IMR-90 (cell line): ENCODE results near the gene ZNF532. TPM values are rescaled to one million over a fixed set of nuclear protein-coding genes. Genes with fewer than 3 reads are reported as not detected.
A peak's percentile ranks its signal among the peaks of the same experiment; 100 is the strongest.

Experiments used
- ATAC-seq: fragments of 200-7000 bp; cut with Tn5 transposase; 2 replicates; pipeline ENCODE4 v1.9.1; 2020; ENCODE audit warnings: low read depth, mild to moderate bottlenecking, moderate library complexity
- BruUV-seq: library from RNA; stranded (reverse); fragments of 400-500 nt; replicated peaks from 2 replicates; lab custom pipeline; 2021; lab: Mats Ljungman, UMichigan
- CTCF ChIA-PET: fragments of 300-600 bp; formaldehyde crosslinking; extraction: SDS; loops from one replicate; lab custom pipeline; 2021; ENCODE audit warnings: antibody characterized with exemption; lab: Yijun Ruan, JAX
- POLR2A ChIA-PET: fragments of 300-600 bp; sonication (Branson Sonifier 250); formaldehyde crosslinking; loops from one replicate; lab custom pipeline; 2022; ENCODE audit warnings: antibody characterized with exemption; ENCODE audit not compliant: unreplicated experiment; lab: Charles Lee
- DNase-seq: peaks from one replicate; pipeline ENCODE4 v3.0.0; 2013
- H2AFZ ChIP-seq: replicated peaks from 2 replicates; pipeline ENCODE3; 2013; ENCODE audit warnings: low read length, mild to moderate bottlenecking; ENCODE audit not compliant: poor library complexity
- H2AK5ac ChIP-seq: 2 replicates; pipeline ENCODE4 v1.6.1; 2013; ENCODE audit warnings: low read depth, low read length, inconsistent platforms
- H2AK9ac ChIP-seq: replicated peaks from 2 replicates; pipeline ENCODE3; 2013; ENCODE audit warnings: mild to moderate bottlenecking, low read depth, low read length, moderate library complexity; ENCODE audit not compliant: poor library complexity
- H2BK120ac ChIP-seq: 2 replicates; pipeline ENCODE4 v1.6.1; 2013; ENCODE audit warnings: low read depth, low read length, inconsistent platforms
- H2BK15ac ChIP-seq: 3 replicates; pipeline ENCODE4 v1.6.1; 2013; ENCODE audit warnings: low read depth, low read length, inconsistent platforms
- H2BK20ac ChIP-seq: 2 replicates; pipeline ENCODE4 v1.6.1; 2013; ENCODE audit warnings: low read depth, mild to moderate bottlenecking, inconsistent platforms, low read length, moderate library complexity
- H2BK5ac ChIP-seq: 2 replicates; pipeline ENCODE4 v1.6.1; 2013; ENCODE audit warnings: mild to moderate bottlenecking, low read depth, low read length, inconsistent platforms; ENCODE audit not compliant: poor library complexity, severe bottlenecking
- H3K14ac ChIP-seq: replicated peaks from 2 replicates; pipeline ENCODE4 v1.6.1; 2013; ENCODE audit warnings: low read depth, low read length, inconsistent platforms
- H3K18ac ChIP-seq: 2 replicates; pipeline ENCODE4 v1.6.1; 2013; ENCODE audit warnings: low read depth, low read length, control low read depth
- H3K23ac ChIP-seq: 2 replicates; pipeline ENCODE4 v1.6.1; 2013; ENCODE audit warnings: low read depth, low read length, inconsistent platforms
- H3K27ac ChIP-seq: 2 replicates; pipeline ENCODE4 v1.5.1; 2013; ENCODE audit warnings: mild to moderate bottlenecking, control low read depth, low read length; ENCODE audit not compliant: insufficient read depth
- H3K27me3 ChIP-seq: 2 replicates; pipeline ENCODE4 v1.6.1; 2013; ENCODE audit warnings: low read length; ENCODE audit not compliant: control insufficient read depth, insufficient read depth
- H3K36me3 ChIP-seq: 2 replicates; pipeline ENCODE4 v1.6.1; 2013; ENCODE audit warnings: low read length, mixed read lengths; ENCODE audit not compliant: control insufficient read depth, insufficient read depth
- H3K4ac ChIP-seq: 2 replicates; pipeline ENCODE4 v1.6.1; 2013; ENCODE audit warnings: low read depth, low read length, inconsistent platforms
- H3K4me1 ChIP-seq: 2 replicates; pipeline ENCODE4 v1.6.1; 2013; ENCODE audit warnings: low read length, mixed read lengths; ENCODE audit not compliant: control insufficient read depth, insufficient read depth
- H3K4me2 ChIP-seq: 2 replicates; pipeline ENCODE4 v1.6.1; 2013; ENCODE audit warnings: low read depth, mild to moderate bottlenecking, control low read depth, low read length, moderate library complexity
- H3K4me3 ChIP-seq: 2 replicates; pipeline ENCODE4 v1.5.1; 2013; ENCODE audit warnings: low read depth, mild to moderate bottlenecking, control low read depth, low read length, moderate library complexity; ENCODE audit not compliant: insufficient read depth
- H3K56ac ChIP-seq: 2 replicates; pipeline ENCODE4 v1.6.1; 2013; ENCODE audit warnings: low read length, inconsistent platforms; ENCODE audit not compliant: insufficient read depth; ENCODE audit errors: extremely low read depth
- H3K79me1 ChIP-seq, 2 experiments: 2 replicates each; pipeline ENCODE4 v1.6.1; 2013; ENCODE audit warnings: low read length in 2 of 2, inconsistent platforms in 1 of 2, low read depth in 1 of 2
- H3K9ac ChIP-seq: 2 replicates; pipeline ENCODE4 v1.6.1; 2013; ENCODE audit warnings: low read depth, low read length, control low read depth
- H3K9me1 ChIP-seq: 2 replicates; pipeline ENCODE4 v1.6.1; 2013; ENCODE audit warnings: low read length, inconsistent platforms; ENCODE audit not compliant: insufficient read depth
- H3K9me3 ChIP-seq: 2 replicates; pipeline ENCODE4 v1.6.1; 2013; ENCODE audit warnings: low read length; ENCODE audit not compliant: control insufficient read depth, insufficient read depth
- H4K20me1 ChIP-seq: 2 replicates; pipeline ENCODE4 v1.6.1; 2013; ENCODE audit warnings: low read length, inconsistent platforms; ENCODE audit not compliant: insufficient read depth
- H4K5ac ChIP-seq: 2 replicates; pipeline ENCODE4 v1.6.1; 2013; ENCODE audit warnings: mild to moderate bottlenecking, low read depth, low read length, control low read depth
- H4K8ac ChIP-seq, 2 experiments: 2 replicates each; pipeline ENCODE4 v1.6.1; 2013; ENCODE audit warnings: low read depth in 2 of 2, low read length in 2 of 2, control low read depth in 1 of 2, inconsistent platforms in 1 of 2
- H4K91ac ChIP-seq: 2 replicates; pipeline ENCODE4 v1.6.1; 2013; ENCODE audit warnings: low read depth, low read length, inconsistent platforms; ENCODE audit not compliant: insufficient read depth
- BHLHE40 ChIP-seq: fragments of 150-350 bp; IDR thresholded peaks from 2 replicates; pipeline ENCODE4 v1.6.1; 2016; ENCODE audit warnings: mild to moderate bottlenecking, low read depth, low read length
- CEBPB ChIP-seq: IDR thresholded peaks from 2 replicates; pipeline ENCODE4 v1.6.1; 2012; ENCODE audit warnings: low read depth, low read length, improper control_type of control experiment
- CHD1 ChIP-seq: IDR thresholded peaks from 2 replicates; pipeline ENCODE4 v1.6.1; 2012; ENCODE audit warnings: low read depth, low read length, improper control_type of control experiment
- FOS ChIP-seq: fragments of 150-350 bp; IDR thresholded peaks from 2 replicates; pipeline ENCODE4 v1.6.1; 2016; ENCODE audit warnings: low read depth, low read length
- MAFK ChIP-seq: IDR thresholded peaks from 2 replicates; pipeline ENCODE4 v1.6.1; 2012; ENCODE audit warnings: low read depth, low read length, improper control_type of control experiment
- MAZ ChIP-seq: IDR thresholded peaks from 2 replicates; pipeline ENCODE4 v1.6.1; 2012; ENCODE audit warnings: low read depth, mild to moderate bottlenecking, low read length, improper control_type of control experiment, moderate library complexity, borderline replicate concordance
- MXI1 ChIP-seq: IDR thresholded peaks from 2 replicates; pipeline ENCODE4 v1.6.1; 2012; ENCODE audit warnings: low read depth, mild to moderate bottlenecking, low read length, moderate library complexity, borderline replicate concordance
- NFE2L2 ChIP-seq: fragments of 150-350 bp; IDR thresholded peaks from 2 replicates; pipeline ENCODE4 v1.6.1; 2016; ENCODE audit warnings: low read depth, mild to moderate bottlenecking, low read length
- POLR2A ChIP-seq: IDR thresholded peaks from 2 replicates; pipeline ENCODE4 v1.6.1; 2012; ENCODE audit warnings: mild to moderate bottlenecking, low read depth, low read length
- RAD21 ChIP-seq: IDR thresholded peaks from 2 replicates; pipeline ENCODE4 v1.6.1; 2012; ENCODE audit warnings: low read length, improper control_type of control experiment
- RCOR1 ChIP-seq: IDR thresholded peaks from 2 replicates; pipeline ENCODE4 v1.6.1; 2012; ENCODE audit warnings: mild to moderate bottlenecking, low read length, improper control_type of control experiment; ENCODE audit not compliant: insufficient replicate concordance
- RFX5 ChIP-seq: IDR thresholded peaks from 2 replicates; pipeline ENCODE4 v1.8.0; 2012; ENCODE audit warnings: low read depth, mild to moderate bottlenecking, low read length, moderate library complexity
- SMC3 ChIP-seq: fragments of 150-350 bp; IDR thresholded peaks from 2 replicates; pipeline ENCODE4 v1.6.1; 2016; ENCODE audit warnings: low read depth, mild to moderate bottlenecking, antibody characterized with exemption, low read length, moderate library complexity
- WGBS, 2 experiments: methylation state at CpG; one replicate each; pipeline versions ENCODE4 v1.1.5 to v1.1.7; 2013; ENCODE audit warnings: missing lambda C conversion rate in 2 of 2; ENCODE audit not compliant: insufficient read length in 1 of 2; ENCODE audit errors: extremely low coverage in 2 of 2; 5-methylcytosine and 5-hydroxymethylcytosine counted together
- dilution Hi-C: fragments of 300-500 bp; cut with HindIII; formaldehyde crosslinking; loops from one replicate; pipeline ENCODE4 v1.14.3; 2018; ENCODE audit warnings: low sequenced_read_pairs; ENCODE audit not compliant: unreplicated experiment
- in situ Hi-C: fragments of 300-500 bp; cut with MboI; formaldehyde crosslinking; loops from 3 replicates; pipeline ENCODE4 v1.14.3; 2019; ENCODE audit warnings: low sequenced_read_pairs, inconsistent platforms, mixed read lengths
- intact Hi-C: fragments of 100-400 bp; cut with micrococcal nuclease; formaldehyde crosslinking; loops from 2 replicates; pipeline ENCODE4 v1.10.0; 2022
- polyA plus RNA-seq, 3 experiments: library from polyadenylated mRNA; depleted of rRNA; stranded (reverse); fragments of >200 nt; gene quantifications; 2 replicates each; pipeline ENCODE4 v1.2.3, GENCODE V29; 2012; ENCODE audit warnings: low replicate concordance in 1 of 3
- total RNA-seq: library from RNA; depleted of rRNA; stranded (reverse); fragments of >200 nt; gene quantifications from 2 replicates; pipeline ENCODE4 v1.2.3, GENCODE V29; 2012
- TF ChIP-seq, protein P1 (sequence below): fragments of 150-350 bp; IDR thresholded peaks from 2 replicates; pipeline ENCODE4 v1.6.1; 2016; ENCODE audit warnings: low read depth, mild to moderate bottlenecking, low read length, moderate library complexity, borderline replicate concordance
- TF ChIP-seq, protein P2 (sequence below): conservative IDR thresholded peaks from 2 replicates; pipeline ENCODE4 v1.5.1; 2012; ENCODE audit warnings: mild to moderate bottlenecking, low read depth, low read length, improper control_type of control experiment
- TF ChIP-seq, protein P3 (sequence below): fragments of 150-350 bp; IDR thresholded peaks from 2 replicates; pipeline ENCODE4 v1.6.1; 2017; ENCODE audit warnings: mild to moderate bottlenecking, antibody characterized with exemption, low read length, low read depth

Gene ZNF532
- total and polyA plus RNA-seq, 2 of the 4 experiments (the other 2 are of a cell fraction) = 29.9 to 45.8 TPM

DNA sequence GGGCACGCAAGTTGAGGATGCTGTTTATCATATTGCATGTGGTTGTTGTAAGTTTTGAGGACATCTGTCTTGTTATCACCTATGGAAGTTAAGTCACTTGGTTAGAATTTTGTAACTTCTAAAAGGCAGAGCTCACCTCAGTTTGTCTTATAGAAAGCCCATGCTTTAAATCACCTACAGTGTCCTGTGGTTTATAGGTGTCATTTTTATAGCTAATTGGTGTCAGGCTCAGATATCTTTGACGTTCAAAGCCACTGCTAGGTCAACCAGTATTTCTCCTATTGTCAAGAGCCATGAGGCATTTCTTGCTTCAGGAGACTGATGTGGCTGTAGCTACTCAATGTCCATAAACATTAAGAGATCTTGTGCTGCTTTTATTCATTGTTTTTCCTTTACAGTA lies 16.8 kb downstream of the ZNF532 start:
- Histone ChIP-seq H4K91ac (peak overlapping the region; percentile 70; the same call in 1 of the 2 replicates), H3K27me3 (no peaks in the 10 kb centered on the region), H3K36me3 (peaks cover 21% of the 10 kb centered on the region), H3K79me1 (peaks cover 34 to 74% of the 10 kb centered on the region in 2 experiments), H3K23ac (peak overlapping the region; percentile 70), H3K56ac (no peak overlapping the region), H3K4ac (peak overlapping the region; percentile 54; the same call in 1 of the 2 replicates), H2AK9ac (no peak overlapping the region), H2BK5ac (peak overlapping the region; percentile 76), H4K20me1 (no peaks in the 10 kb centered on the region), H3K9ac (no peak overlapping the region), H3K9me3 (no peaks in the 10 kb centered on the region), H3K18ac (peak overlapping the region; percentile 42; the same call in 1 of the 2 replicates), H3K27ac (no peak overlapping the region), H3K4me3 (no peak overlapping the region), H2AK5ac (peak overlapping the region; percentile 35; the same call in 1 of the 2 replicates), H4K8ac (peak overlapping the region; percentile 17 to 20; a peak in 2 of 4 replicates), H3K4me2 (no peak overlapping the region), H3K9me1 (peaks cover 29% of the 10 kb centered on the region), H3K4me1 (peaks cover 16% of the 10 kb centered on the region), H2AFZ (no peak overlapping the region), H4K5ac (peak overlapping the region; percentile 61; the same call in 1 of the 2 replicates), H2BK15ac (no peak overlapping the region), H2BK20ac (peak overlapping the region; percentile 71; the same call in 1 of the 2 replicates), H2BK120ac (peak overlapping the region; percentile 26), H3K14ac (peak overlapping the region; percentile 85)
- in situ Hi-C loops (no loop called here), dilution Hi-C loops (no loop called here), intact Hi-C loops (no loop called here)
- BruUV-seq = no TSS peak
- ATAC-seq (no peak), DNase-seq (no peak)
- TF ChIP-seq MAFK = no peak
- TF ChIP-seq, protein P1, sequence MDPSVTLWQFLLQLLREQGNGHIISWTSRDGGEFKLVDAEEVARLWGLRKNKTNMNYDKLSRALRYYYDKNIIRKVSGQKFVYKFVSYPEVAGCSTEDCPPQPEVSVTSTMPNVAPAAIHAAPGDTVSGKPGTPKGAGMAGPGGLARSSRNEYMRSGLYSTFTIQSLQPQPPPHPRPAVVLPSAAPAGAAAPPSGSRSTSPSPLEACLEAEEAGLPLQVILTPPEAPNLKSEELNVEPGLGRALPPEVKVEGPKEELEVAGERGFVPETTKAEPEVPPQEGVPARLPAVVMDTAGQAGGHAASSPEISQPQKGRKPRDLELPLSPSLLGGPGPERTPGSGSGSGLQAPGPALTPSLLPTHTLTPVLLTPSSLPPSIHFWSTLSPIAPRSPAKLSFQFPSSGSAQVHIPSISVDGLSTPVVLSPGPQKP = no peak
- TF ChIP-seq, protein P2, sequence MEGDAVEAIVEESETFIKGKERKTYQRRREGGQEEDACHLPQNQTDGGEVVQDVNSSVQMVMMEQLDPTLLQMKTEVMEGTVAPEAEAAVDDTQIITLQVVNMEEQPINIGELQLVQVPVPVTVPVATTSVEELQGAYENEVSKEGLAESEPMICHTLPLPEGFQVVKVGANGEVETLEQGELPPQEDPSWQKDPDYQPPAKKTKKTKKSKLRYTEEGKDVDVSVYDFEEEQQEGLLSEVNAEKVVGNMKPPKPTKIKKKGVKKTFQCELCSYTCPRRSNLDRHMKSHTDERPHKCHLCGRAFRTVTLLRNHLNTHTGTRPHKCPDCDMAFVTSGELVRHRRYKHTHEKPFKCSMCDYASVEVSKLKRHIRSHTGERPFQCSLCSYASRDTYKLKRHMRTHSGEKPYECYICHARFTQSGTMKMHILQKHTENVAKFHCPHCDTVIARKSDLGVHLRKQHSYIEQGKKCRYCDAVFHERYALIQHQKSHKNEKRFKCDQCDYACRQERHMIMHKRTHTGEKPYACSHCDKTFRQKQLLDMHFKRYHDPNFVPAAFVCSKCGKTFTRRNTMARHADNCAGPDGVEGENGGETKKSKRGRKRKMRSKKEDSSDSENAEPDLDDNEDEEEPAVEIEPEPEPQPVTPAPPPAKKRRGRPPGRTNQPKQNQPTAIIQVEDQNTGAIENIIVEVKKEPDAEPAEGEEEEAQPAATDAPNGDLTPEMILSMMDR = no peak
- TF ChIP-seq, protein P3, sequence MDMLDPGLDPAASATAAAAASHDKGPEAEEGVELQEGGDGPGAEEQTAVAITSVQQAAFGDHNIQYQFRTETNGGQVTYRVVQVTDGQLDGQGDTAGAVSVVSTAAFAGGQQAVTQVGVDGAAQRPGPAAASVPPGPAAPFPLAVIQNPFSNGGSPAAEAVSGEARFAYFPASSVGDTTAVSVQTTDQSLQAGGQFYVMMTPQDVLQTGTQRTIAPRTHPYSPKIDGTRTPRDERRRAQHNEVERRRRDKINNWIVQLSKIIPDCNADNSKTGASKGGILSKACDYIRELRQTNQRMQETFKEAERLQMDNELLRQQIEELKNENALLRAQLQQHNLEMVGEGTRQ = no peak
- TF ChIP-seq CEBPB = no peak
- TF ChIP-seq RFX5 = no peak
- no peak for TF ChIP-seq POLR2A
- no peak for TF ChIP-seq MAZ
- TF ChIP-seq CHD1 = no peak
- no peak for TF ChIP-seq RCOR1
- TF ChIP-seq RAD21 = no peak
- TF ChIP-seq FOS = no peak
- TF ChIP-seq BHLHE40 = no peak
- no peak for TF ChIP-seq SMC3
- TF ChIP-seq MXI1 = no peak
- no peak for TF ChIP-seq NFE2L2
- ChIA-PET CTCF (interaction anchor here (0.5 to 0.7 kb wide), 2 partner anchors 69 to 99 kb away, joined by 3 to 4 read pairs; no protein-coding TSS in a partner anchor), POLR2A (interaction anchor here (0.6 to 0.7 kb wide), 2 partner anchors 17 to 304 kb away, joined by 5 to 7 read pairs; no protein-coding TSS in a partner anchor)
- 70% methylated on average over 2 of the region's 2 CpGs; no CpG with 5 or more reads in 1 of the 2 experiments for WGBS, 2 experiments
